MV-4-11 (cell line): ENCODE data around the gene ERICH2.

Source experiments
- DNase-seq: peaks from one replicate; lab custom pipeline; 2025; lab: John Stamatoyannopoulos, UW

ERICH2 gene

GRCh38 chr2:170842785-170843184, 72.6 kb downstream of the ERICH2 start:
- DNase-seq: no peak

- peak; percentile 83 for DNase-seq
Measured at GRCh38 chr2:170843656-170844055, 73.5 kb downstream of the ERICH2 start.

GRCh38 chr2:170845343-170845742, 75.2 kb downstream of the ERICH2 start:
- no peak for DNase-seq

GRCh38 chr2:170846314-170846713, 76.1 kb downstream of the ERICH2 start:
- no peak for DNase-seq

- DNase-seq: no peak
Measured at GRCh38 chr2:170847716-170848115, 77.5 kb downstream of the ERICH2 start.
